Fibroblast of lung (primary cell): ENCODE results near the gene CELF2. TPM values are rescaled to one million over a fixed set of nuclear protein-coding genes. Genes with fewer than 3 reads are reported as not detected.
A peak's percentile ranks its signal among the peaks of the same experiment; 100 is the strongest.

Experiments used
- DNase-seq, 2 donors: peaks; one replicate each; pipeline versions ENCODE4 v3.0.0 to v3.0.0-alpha.2; 2010; ENCODE audit warnings: low read depth in 2 of 2
- H2AFZ ChIP-seq: 2 replicates; pipeline ENCODE4 v1.5.1; 2012; ENCODE audit warnings: low read length, control low read depth, inconsistent platforms
- H3K27ac ChIP-seq: 2 replicates; pipeline ENCODE4 v1.5.1; 2011; ENCODE audit warnings: low read length, control low read depth; ENCODE audit not compliant: insufficient read depth
- H3K27me3 ChIP-seq: 2 replicates; pipeline ENCODE4 v1.5.1; 2011; ENCODE audit warnings: mild to moderate bottlenecking, low read length; ENCODE audit not compliant: control insufficient read depth, insufficient read depth
- H3K36me3 ChIP-seq: 2 replicates; pipeline ENCODE4 v1.5.1; 2011; ENCODE audit warnings: low read length; ENCODE audit not compliant: control insufficient read depth, insufficient read depth
- H3K4me1 ChIP-seq: 2 replicates; pipeline ENCODE4 v1.5.1; 2011; ENCODE audit warnings: low read length; ENCODE audit not compliant: control insufficient read depth, insufficient read depth; ENCODE audit errors: extremely low read depth
- H3K4me2 ChIP-seq: 2 replicates; pipeline ENCODE4 v1.5.1; 2011; ENCODE audit warnings: low read length, control low read depth; ENCODE audit not compliant: insufficient read depth; ENCODE audit errors: extremely low read depth
- H3K4me3 ChIP-seq, 4 experiments: fragments of 200-600 bp in 1 of 4; sonication (generic) in 1 of 4; replicated peaks in 1 of 4; 2 replicates each; pipeline ENCODE4 v1.5.1; 2011 to 2016; ENCODE audit warnings: low read length in 4 of 4, low read depth in 3 of 4, mild to moderate bottlenecking in 3 of 4, control low read depth in 2 of 4, inconsistent platforms in 1 of 4, mixed read lengths in 1 of 4; ENCODE audit not compliant: insufficient read depth in 1 of 4; ENCODE audit errors: control extremely low read depth in 1 of 4
- H3K79me2 ChIP-seq: 2 replicates; pipeline ENCODE4 v1.5.1; 2012; ENCODE audit warnings: mild to moderate bottlenecking, low read length, inconsistent platforms; ENCODE audit not compliant: control insufficient read depth, insufficient read depth
- H3K9ac ChIP-seq: 2 replicates; pipeline ENCODE4 v1.5.1; 2011; ENCODE audit warnings: mild to moderate bottlenecking, low read length, control low read depth; ENCODE audit not compliant: insufficient read depth
- H3K9me3 ChIP-seq: 2 replicates; pipeline ENCODE4 v1.5.1; 2012; ENCODE audit warnings: low read depth, low read length; ENCODE audit not compliant: control insufficient read depth, insufficient read depth
- H4K20me1 ChIP-seq: 2 replicates; pipeline ENCODE4 v1.5.1; 2011; ENCODE audit warnings: low read length; ENCODE audit not compliant: control insufficient read depth, insufficient read depth; ENCODE audit errors: extremely low read depth
- EZH2 ChIP-seq: IDR thresholded peaks from 2 replicates; pipeline ENCODE4 v1.5.1; 2012; ENCODE audit warnings: low read length, control low read depth, mild to moderate bottlenecking; ENCODE audit errors: missing control alignments
- polyA plus RNA-seq, 2 donors: library from polyadenylated mRNA; depleted of rRNA in 1 of 2; stranded (reverse) in 1 of 2; unstranded in 1 of 2; fragments of >200 nt; gene quantifications; 2 replicates each; pipeline ENCODE4 v1.2.1, GENCODE V29; 2011 to 2012; ENCODE audit warnings: missing spikeins in 1 of 2
- total RNA-seq: library from RNA; depleted of rRNA; stranded (reverse); fragments of >200 nt; gene quantifications from 2 replicates; pipeline ENCODE4 v1.2.1, GENCODE V29; 2014
- TF ChIP-seq, protein P1 (sequence below), 2 donors: IDR thresholded peaks in 1 of 2; conservative IDR thresholded peaks in 1 of 2; 1 replicate in 1 of 2; 2 replicates in 1 of 2; pipeline ENCODE4 v1.5.1; 2011 to 2012; ENCODE audit warnings: low read length in 2 of 2, control low read depth in 1 of 2, inconsistent platforms in 1 of 2, low read depth in 1 of 2, mild to moderate bottlenecking in 1 of 2

CELF2 gene
- total and polyA plus RNA-seq, 2 donors (not counting 1 experiment from before 2014, with no cell fraction given): 16.9 to 25.1 TPM

DNA sequence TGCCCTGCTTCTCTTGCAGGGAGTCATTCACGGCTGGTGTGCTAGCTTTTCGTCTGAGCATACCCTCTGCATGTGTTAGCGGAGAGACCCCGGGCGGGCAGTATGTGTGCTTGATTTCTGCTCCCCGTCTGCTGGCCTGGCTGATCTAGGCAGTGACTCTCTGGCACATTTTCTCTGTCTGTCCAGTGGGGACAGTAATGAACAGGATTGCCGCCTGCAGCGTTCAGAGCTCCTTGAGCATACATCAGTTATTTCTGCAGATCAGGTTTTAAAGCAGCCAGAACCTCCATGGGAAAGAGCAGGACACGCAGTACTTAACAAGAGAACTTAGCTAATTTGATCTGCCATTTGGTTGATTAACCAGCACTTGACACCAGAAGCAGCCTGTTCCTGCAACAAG lies 242.5 kb downstream of the CELF2 start:
- Histone ChIP-seq H3K9me3 (no peaks in the 10 kb centered on the region), H3K36me3 (no peaks in the 10 kb centered on the region), H2AFZ (no peak overlapping the region), H4K20me1 (no peaks in the 10 kb centered on the region), H3K4me3 (no peak overlapping the region), H3K27me3 (no peaks in the 10 kb centered on the region), H3K9ac (no peak overlapping the region), H3K27ac (no peak overlapping the region), H3K4me2 (no peak overlapping the region), H3K4me1 (no peaks in the 10 kb centered on the region), H3K79me2 (no peaks in the 10 kb centered on the region)
- no peak for DNase-seq
- TF ChIP-seq, protein P1, sequence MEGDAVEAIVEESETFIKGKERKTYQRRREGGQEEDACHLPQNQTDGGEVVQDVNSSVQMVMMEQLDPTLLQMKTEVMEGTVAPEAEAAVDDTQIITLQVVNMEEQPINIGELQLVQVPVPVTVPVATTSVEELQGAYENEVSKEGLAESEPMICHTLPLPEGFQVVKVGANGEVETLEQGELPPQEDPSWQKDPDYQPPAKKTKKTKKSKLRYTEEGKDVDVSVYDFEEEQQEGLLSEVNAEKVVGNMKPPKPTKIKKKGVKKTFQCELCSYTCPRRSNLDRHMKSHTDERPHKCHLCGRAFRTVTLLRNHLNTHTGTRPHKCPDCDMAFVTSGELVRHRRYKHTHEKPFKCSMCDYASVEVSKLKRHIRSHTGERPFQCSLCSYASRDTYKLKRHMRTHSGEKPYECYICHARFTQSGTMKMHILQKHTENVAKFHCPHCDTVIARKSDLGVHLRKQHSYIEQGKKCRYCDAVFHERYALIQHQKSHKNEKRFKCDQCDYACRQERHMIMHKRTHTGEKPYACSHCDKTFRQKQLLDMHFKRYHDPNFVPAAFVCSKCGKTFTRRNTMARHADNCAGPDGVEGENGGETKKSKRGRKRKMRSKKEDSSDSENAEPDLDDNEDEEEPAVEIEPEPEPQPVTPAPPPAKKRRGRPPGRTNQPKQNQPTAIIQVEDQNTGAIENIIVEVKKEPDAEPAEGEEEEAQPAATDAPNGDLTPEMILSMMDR (conservative IDR thresholded peaks at IDR 0.05 in 1 of 2, IDR thresholded peaks at IDR 0.05 in 1 of 2; ENCODE audit: low read depth in 1 of 2, low read length in 2 of 2): peak in 1 of 2 donors; percentile 1
- no peak for TF ChIP-seq EZH2

GRCh38 chr10:11261143-11261542 lies 243.5 kb downstream of the CELF2 start:
- no peak for TF ChIP-seq EZH2
- TF ChIP-seq, protein P1 (conservative IDR thresholded peaks at IDR 0.05 in 1 of 2, IDR thresholded peaks at IDR 0.05 in 1 of 2; ENCODE audit: low read depth in 1 of 2, low read length in 2 of 2): no peak
- H3K4me1 ChIP-seq: no peaks in the 10 kb centered on the region

DNA sequence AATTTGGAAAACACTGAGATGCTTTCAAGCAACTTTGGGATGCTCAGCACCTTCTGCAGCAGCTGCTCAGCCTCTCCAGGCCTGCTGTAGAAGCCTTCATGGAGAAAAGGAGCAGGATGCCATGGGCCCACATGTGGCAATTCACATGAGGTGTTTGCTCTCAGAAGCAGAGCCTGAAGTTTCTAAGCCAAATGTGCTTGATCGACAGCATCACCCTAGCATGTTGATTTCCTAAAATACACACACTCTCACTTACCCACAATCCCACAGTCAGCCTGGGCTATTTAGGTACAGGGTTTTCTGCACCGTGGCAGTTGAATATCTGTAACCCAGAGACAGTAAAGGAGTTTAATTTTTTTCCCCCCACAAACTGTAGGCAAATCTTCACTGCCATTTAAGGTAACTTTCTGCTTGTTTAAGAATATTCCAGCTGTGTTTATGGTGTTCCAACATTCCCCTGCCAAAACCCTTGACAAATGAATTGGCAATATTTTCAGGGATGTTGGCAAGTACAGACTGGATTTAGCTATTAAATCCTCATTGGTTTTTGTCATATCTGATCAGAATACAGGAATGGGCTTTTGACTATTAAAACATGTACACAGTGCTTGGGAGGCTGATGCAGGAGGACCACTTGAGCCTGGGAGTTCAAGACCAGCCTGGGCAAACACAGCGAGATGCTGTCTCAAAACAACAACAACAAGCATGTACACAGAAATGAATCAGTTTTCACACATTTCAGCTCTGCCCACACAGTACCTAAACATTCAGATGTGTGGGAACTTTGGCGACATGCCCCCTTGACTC lies 244.2 kb downstream of the CELF2 start:
- H3K27ac ChIP-seq: no peak overlapping the region
- H3K9me3 ChIP-seq: no peaks in the 10 kb centered on the region
- no peaks in the 10 kb centered on the region for H3K27me3 ChIP-seq
- H3K4me2 ChIP-seq: no peak overlapping the region
- H3K79me2 ChIP-seq: no peaks in the 10 kb centered on the region
- no peak overlapping the region for H3K9ac ChIP-seq
- TF ChIP-seq, protein P1 (conservative IDR thresholded peaks at IDR 0.05 in 1 of 2, IDR thresholded peaks at IDR 0.05 in 1 of 2; ENCODE audit: low read depth in 1 of 2, low read length in 2 of 2): no peak
- TF ChIP-seq EZH2: no peak
- no peaks in the 10 kb centered on the region for H4K20me1 ChIP-seq
- H2AFZ ChIP-seq: no peak overlapping the region
- no peaks in the 10 kb centered on the region for H3K4me1 ChIP-seq
- H3K36me3 ChIP-seq: no peaks in the 10 kb centered on the region
- H3K4me3 ChIP-seq: no peak overlapping the region
- DNase-seq: peak in 1 of 2 donors; percentile 22

More at GRCh38 chr10:11261143-11261542, 243.5 kb downstream of the CELF2 start:
- Histone ChIP-seq H3K27ac (no peak overlapping the region), H3K9ac (no peak overlapping the region), H3K9me3 (no peaks in the 10 kb centered on the region), H4K20me1 (no peaks in the 10 kb centered on the region), H3K4me3 (no peak overlapping the region), H2AFZ (no peak overlapping the region), H3K79me2 (no peaks in the 10 kb centered on the region), H3K36me3 (no peaks in the 10 kb centered on the region), H3K27me3 (no peaks in the 10 kb centered on the region), H3K4me2 (no peak overlapping the region)
- no peak for DNase-seq
